ENCODE data around the gene CPVL.

Gene CPVL

GRCh38 chr7:29156907-29157452, 10.6 kb upstream of the CPVL start:
- no peak for DNase-seq (ENCODE audit: low spot score)

GRCh38 chr7:29154076-29154475, 7.7 kb upstream of the CPVL start:
- no peak for DNase-seq (ENCODE audit: low spot score)

- no peak for DNase-seq (ENCODE audit: low spot score)
Observed at GRCh38 chr7:29150856-29151255, 4.5 kb upstream of the CPVL start.

GRCh38 chr7:29149036-29149435, 2.7 kb upstream of the CPVL start:
- no peak for DNase-seq (ENCODE audit: low spot score)

GRCh38 chr7:29147821-29148220, 1.5 kb upstream of the CPVL start:
- DNase-seq (ENCODE audit: low spot score), result no peak

GRCh38 chr7:29146888-29147609, 712 bp upstream of the CPVL start:
- DNase-seq (ENCODE audit: low spot score), result no peak

GRCh38 chr7:29145553-29146056, 732 bp downstream of the CPVL start:
- no peak for DNase-seq (ENCODE audit: low spot score)

GRCh38 chr7:29143751-29144150, 2.6 kb downstream of the CPVL start:
- DNase-seq (ENCODE audit: low spot score), result no peak

GRCh38 chr7:29142021-29142727, 4.2 kb downstream of the CPVL start:
- no peak for DNase-seq (ENCODE audit: low spot score)

- DNase-seq (ENCODE audit: low spot score), result no peak
Observed at GRCh38 chr7:29140873-29141468, 5.4 kb downstream of the CPVL start.

- DNase-seq (ENCODE audit: low spot score), result no peak
Observed at GRCh38 chr7:29139796-29140195, 6.5 kb downstream of the CPVL start.

- no peak for DNase-seq (ENCODE audit: low spot score)
Observed at GRCh38 chr7:29139191-29139590, 7.1 kb downstream of the CPVL start.

- no peak for DNase-seq (ENCODE audit: low spot score)
Observed at GRCh38 chr7:29138588-29138987, 7.7 kb downstream of the CPVL start.

- no peak for DNase-seq (ENCODE audit: low spot score)
Observed at GRCh38 chr7:29135846-29136245, 10.5 kb downstream of the CPVL start.

- no peak for DNase-seq (ENCODE audit: low spot score)
Observed at GRCh38 chr7:29132980-29133379, 13.4 kb downstream of the CPVL start.

GRCh38 chr7:29131678-29132077, 14.7 kb downstream of the CPVL start:
- DNase-seq (ENCODE audit: low spot score), result no peak

GRCh38 chr7:29130096-29130495, 16.2 kb downstream of the CPVL start:
- DNase-seq (ENCODE audit: low spot score), result no peak

GRCh38 chr7:29127527-29127926, 18.8 kb downstream of the CPVL start:
- no peak for DNase-seq (ENCODE audit: low spot score)

- no peak for DNase-seq (ENCODE audit: low spot score)
Observed at GRCh38 chr7:29126804-29127203, 19.5 kb downstream of the CPVL start.

GRCh38 chr7:29123626-29124190, 22.6 kb downstream of the CPVL start:
- DNase-seq (ENCODE audit: low spot score), result no peak

GRCh38 chr7:29122759-29123158, 23.6 kb downstream of the CPVL start:
- DNase-seq (ENCODE audit: low spot score), result no peak

- DNase-seq (ENCODE audit: low spot score), result no peak
Observed at GRCh38 chr7:29122081-29122480, 24.3 kb downstream of the CPVL start.

GRCh38 chr7:29120955-29121354, 25.4 kb downstream of the CPVL start:
- no peak for DNase-seq (ENCODE audit: low spot score)

Data from ecto neural progenitor cell (in vitro differentiated cells).